Tibial nerve (tissue), 4 donors: Measurements from ENCODE around the gene SYT7. TPM values are rescaled to one million over a fixed set of nuclear protein-coding genes. Genes with fewer than 3 reads are reported as not detected.

Experiments
- DNase-seq, 2 donors: peaks; one replicate each; pipeline ENCODE4 v3.0.0-alpha.2; 2019; ENCODE audit warnings: low spot score in 2 of 2
- H3K27ac ChIP-seq, 4 donors: fragments of 200-600 bp; sonication (generic) in 3 of 4; one replicate each; pipeline ENCODE4 v1.5.1; 2017 to 2019; ENCODE audit warnings: mild to moderate bottlenecking in 1 of 4
- H3K27me3 ChIP-seq, 2 donors: fragments of 200-600 bp; sonication (generic) in 1 of 2; one replicate each; pipeline versions ENCODE4 v1.5.1 to v1.6.0; 2017 to 2019
- H3K36me3 ChIP-seq, 3 donors: fragments of 200-600 bp; sonication (generic); one replicate each; pipeline ENCODE4 v1.5.1; 2018 to 2019
- H3K4me1 ChIP-seq, 4 donors: fragments of 200-600 bp; sonication (generic) in 3 of 4; one replicate each; pipeline ENCODE4 v1.5.1; 2017 to 2019
- H3K4me3 ChIP-seq, 4 donors: fragments of 200-600 bp; sonication (generic) in 3 of 4; one replicate each; pipeline ENCODE4 v1.5.1; 2017 to 2019; ENCODE audit warnings: mild to moderate bottlenecking in 1 of 4, moderate library complexity in 1 of 4
- H3K9me3 ChIP-seq, 4 donors: fragments of 200-600 bp; sonication (generic) in 3 of 4; one replicate each; pipeline ENCODE4 v1.5.1; 2017 to 2019
- CTCF ChIP-seq, 5 experiments: fragments of 200-600 bp in 3 of 5; fragments of 450-650 bp in 2 of 5; sonication (generic) in 3 of 5; IDR thresholded peaks; one replicate each; pipeline ENCODE4 v1.5.1; 2016 to 2019; ENCODE audit warnings: antibody characterized with exemption in 5 of 5, mild to moderate bottlenecking in 3 of 5, moderate library complexity in 2 of 5
- EP300 ChIP-seq, 2 donors: sonication (generic); formaldehyde crosslinking; IDR thresholded peaks; one replicate each; pipeline ENCODE4 v1.6.1; 2017; ENCODE audit warnings: antibody characterized with exemption in 2 of 2, mild to moderate bottlenecking in 1 of 2
- POLR2A ChIP-seq, 2 donors: fragments of 450-650 bp; IDR thresholded peaks; one replicate each; pipeline ENCODE4 v1.6.1; 2017; ENCODE audit warnings: antibody characterized with exemption in 2 of 2, mild to moderate bottlenecking in 2 of 2, moderate library complexity in 2 of 2
- WGBS, 2 donors: methylation state at CpG; one replicate each; pipeline ENCODE4 v1.1.5; 2018; 5-methylcytosine and 5-hydroxymethylcytosine counted together
- total RNA-seq, 4 donors: library from RNA; depleted of rRNA; stranded (reverse); fragments of >200 nt; gene quantifications; one replicate each; pipeline ENCODE4 v1.1.0, GENCODE V29; 2016

Gene SYT7
- total RNA-seq, 4 donors from 2014 or later = 1.2 to 2.5 (median 1.8) TPM

- H3K9me3 ChIP-seq = no peaks in the 10 kb centered on the region
- no peak for DNase-seq
- H3K4me3 ChIP-seq = no peak overlapping the region
- 59 to 62% methylated on average over 3 of the region's 3 CpGs for WGBS, 2 donors
- no peak overlapping the region for H3K27ac ChIP-seq
- peaks cover 0 to 29% (median 0%) of the 10 kb centered on the region in 4 donors for H3K4me1 ChIP-seq
- TF ChIP-seq CTCF (IDR thresholded peaks at IDR 0.05) = no peak
- no peak for TF ChIP-seq POLR2A (IDR thresholded peaks at IDR 0.05)
- TF ChIP-seq EP300 (IDR thresholded peaks at IDR 0.05) = no peak
- peaks cover 0 to 18% of the 10 kb centered on the region in 2 donors for H3K27me3 ChIP-seq
- H3K36me3 ChIP-seq = no peaks in the 10 kb centered on the region
These were observed 17.5 kb upstream of the SYT7 start for GRCh38 chr11:61598374-61598773.

- no peak for DNase-seq
- H3K4me3 ChIP-seq = no peak overlapping the region
- peaks cover 0 to 19% of the 10 kb centered on the region in 2 donors for H3K27me3 ChIP-seq
- no peaks in the 10 kb centered on the region for H3K9me3 ChIP-seq
- WGBS, 2 donors = 72 to 84% methylated on average over 7 of the region's 7 CpGs
- no peak overlapping the region for H3K27ac ChIP-seq
- no peaks in the 10 kb centered on the region for H3K36me3 ChIP-seq
- peaks cover 0 to 20% (median 0%) of the 10 kb centered on the region in 4 donors for H3K4me1 ChIP-seq
- TF ChIP-seq CTCF (IDR thresholded peaks at IDR 0.05) (no peak), POLR2A (IDR thresholded peaks at IDR 0.05) (no peak), EP300 (IDR thresholded peaks at IDR 0.05) (no peak)
These were observed 16.1 kb upstream of the SYT7 start for GRCh38 chr11:61596990-61597389.

GRCh38 chr11:61596542-61596941 lies 15.7 kb upstream of the SYT7 start:
- Histone ChIP-seq H3K9me3 (no peaks in the 10 kb centered on the region), H3K36me3 (no peaks in the 10 kb centered on the region), H3K4me3 (no peak overlapping the region), H3K27me3 (peaks cover 0 to 19% of the 10 kb centered on the region in 2 donors), H3K4me1 (peaks cover 0 to 20% (median 0%) of the 10 kb centered on the region in 4 donors), H3K27ac (no peak overlapping the region)
- WGBS, 2 donors = 55 to 93% methylated on average over 1 of the region's 1 CpG
- no peak for TF ChIP-seq CTCF (IDR thresholded peaks at IDR 0.05)
- no peak for DNase-seq

GRCh38 chr11:61594907-61595257 lies 14.0 kb upstream of the SYT7 start:
- H3K27me3 ChIP-seq = peaks cover 0 to 19% of the 10 kb centered on the region in 2 donors
- 48 to 55% methylated on average over 5 of the region's 5 CpGs for WGBS, 2 donors
- no peaks in the 10 kb centered on the region for H3K36me3 ChIP-seq
- H3K9me3 ChIP-seq = no peaks in the 10 kb centered on the region
- no peak overlapping the region for H3K27ac ChIP-seq
- TF ChIP-seq CTCF (IDR thresholded peaks at IDR 0.05) (no peak), EP300 (IDR thresholded peaks at IDR 0.05) (no peak), POLR2A (IDR thresholded peaks at IDR 0.05) (no peak)
- H3K4me1 ChIP-seq = peaks cover 0 to 20% (median 0%) of the 10 kb centered on the region in 4 donors
- no peak overlapping the region for H3K4me3 ChIP-seq
- no peak for DNase-seq

- Histone ChIP-seq H3K4me3 (no peak overlapping the region), H3K9me3 (no peaks in the 10 kb centered on the region), H3K4me1 (peaks cover 0 to 19% (median 7%) of the 10 kb centered on the region in 4 donors), H3K36me3 (no peaks in the 10 kb centered on the region), H3K27ac (no peak overlapping the region), H3K27me3 (peaks cover 0 to 29% of the 10 kb centered on the region in 2 donors)
- DNase-seq = no peak
- no peak for TF ChIP-seq POLR2A (IDR thresholded peaks at IDR 0.05)
- TF ChIP-seq EP300 (IDR thresholded peaks at IDR 0.05) = no peak
- no peak for TF ChIP-seq CTCF (IDR thresholded peaks at IDR 0.05)
- WGBS, 2 donors = 86 to 92% methylated on average over 2 of the region's 2 CpGs
These were observed 12.3 kb upstream of the SYT7 start for GRCh38 chr11:61593151-61593550.
